HepG2 (cell line): ENCODE measurements around the gene TBX6. TPM values are rescaled to one million over a fixed set of nuclear protein-coding genes. Genes with fewer than 3 reads are reported as not detected.

Experiments used
- FUBP1 ChIP-seq: sonication (generic); formaldehyde crosslinking; IDR thresholded peaks from 2 replicates; pipeline ENCODE4 v1.5.1; 2020; ENCODE audit warnings: missing genetic modification reagents, mild to moderate bottlenecking, borderline replicate concordance
- RFX5 ChIP-seq: IDR thresholded peaks from 2 replicates; pipeline ENCODE4 v1.6.1; 2011; ENCODE audit warnings: low read depth, low read length, improper control_type of control experiment
- SMAD1 ChIP-seq: sonication (generic); formaldehyde crosslinking; IDR thresholded peaks from 2 replicates; pipeline ENCODE4 v1.4.0; 2020; ENCODE audit warnings: missing genetic modification reagents, low read depth, mild to moderate bottlenecking, borderline replicate concordance
- SNAI1 ChIP-seq: sonication (generic); formaldehyde crosslinking; IDR thresholded peaks from 2 replicates; pipeline ENCODE4 v1.5.0; 2020; ENCODE audit warnings: mild to moderate bottlenecking, missing genetic modification reagents, borderline replicate concordance
- STAG1 ChIP-seq: sonication (generic); formaldehyde crosslinking; IDR thresholded peaks from 2 replicates; pipeline ENCODE4 v1.4.0; 2020; ENCODE audit warnings: missing genetic modification reagents
- STAT5B ChIP-seq: sonication (generic); formaldehyde crosslinking; IDR thresholded peaks from 2 replicates; pipeline ENCODE4 v1.4.0; 2020; ENCODE audit warnings: missing genetic modification reagents
- YEATS2 ChIP-seq: sonication (generic); formaldehyde crosslinking; IDR thresholded peaks from 2 replicates; pipeline ENCODE4 v1.4.0; 2020; ENCODE audit warnings: missing genetic modification reagents, borderline replicate concordance
- ZNF17 ChIP-seq: sonication (generic); formaldehyde crosslinking; IDR thresholded peaks from 2 replicates; pipeline ENCODE4 v1.5.0; 2020; ENCODE audit warnings: mild to moderate bottlenecking, missing genetic modification reagents
- ZNF33B ChIP-seq: sonication (generic); formaldehyde crosslinking; IDR thresholded peaks from 2 replicates; pipeline ENCODE4 v1.5.1; 2020; ENCODE audit warnings: mild to moderate bottlenecking, missing genetic modification reagents
- ZNF607 ChIP-seq: sonication (generic); formaldehyde crosslinking; IDR thresholded peaks from 2 replicates; pipeline ENCODE4 v1.5.1; 2020; ENCODE audit warnings: missing genetic modification reagents, mild to moderate bottlenecking, borderline replicate concordance
- polyA plus RNA-seq, 8 experiments: library from polyadenylated mRNA; depleted of rRNA in 3 of 8; stranded (reverse) in 7 of 8; unstranded in 1 of 8; fragments of >200 nt; fragmentation: Illumina TruSeq in 4 of 8; extraction: Trizol in 4 of 8; gene quantifications; 2 replicates each; pipeline versions ENCODE4 v1.2.1 to v1.2.3, GENCODE V29; 2011 to 2016; ENCODE audit warnings: low read depth in 4 of 8, missing spikeins in 1 of 8, mixed read lengths in 1 of 8; ENCODE audit not compliant: insufficient read depth in 1 of 8
- total RNA-seq, 5 experiments: library from RNA; depleted of rRNA; stranded (reverse); fragments of >200 nt; fragmentation: Illumina TruSeq; extraction: Trizol; gene quantifications; 2 replicates each; pipeline ENCODE4 v1.2.3, GENCODE V29; 2016; ENCODE audit warnings: low read depth in 1 of 5

Gene TBX6
- total and polyA plus RNA-seq, 2 of the 13 experiments (the other 11 are each of a cell fraction or from before 2014, with no cell fraction given): 0.24 to 0.42 TPM

- TF ChIP-seq FUBP1: no peak
- TF ChIP-seq ZNF33B (CRISPR knock-in tag): no peak
- TF ChIP-seq SNAI1 (CRISPR knock-in tag): no peak
- no peak for TF ChIP-seq SMAD1 (CRISPR knock-in tag)
- TF ChIP-seq ZNF607: 0 out of 2 replicates have a peak, but pooled peaks have one; percentile 25
- no peak for TF ChIP-seq YEATS2 (CRISPR knock-in tag)
- no peak for TF ChIP-seq STAT5B (CRISPR knock-in tag)
- TF ChIP-seq STAG1 (CRISPR knock-in tag): no peak
- TF ChIP-seq ZNF17: no peak
- TF ChIP-seq RFX5: no peak
Measured at GRCh38 chr16:30090610-30091331, 953 bp downstream of the TBX6 start (continued).
